ENCODE results near the gene FAM185A.
"Not testable (repeated sequence)": the region's sequence is repeated elsewhere in the genome, so short reads cannot be mapped to it uniquely, and the experiment has no call there.

DNA sequence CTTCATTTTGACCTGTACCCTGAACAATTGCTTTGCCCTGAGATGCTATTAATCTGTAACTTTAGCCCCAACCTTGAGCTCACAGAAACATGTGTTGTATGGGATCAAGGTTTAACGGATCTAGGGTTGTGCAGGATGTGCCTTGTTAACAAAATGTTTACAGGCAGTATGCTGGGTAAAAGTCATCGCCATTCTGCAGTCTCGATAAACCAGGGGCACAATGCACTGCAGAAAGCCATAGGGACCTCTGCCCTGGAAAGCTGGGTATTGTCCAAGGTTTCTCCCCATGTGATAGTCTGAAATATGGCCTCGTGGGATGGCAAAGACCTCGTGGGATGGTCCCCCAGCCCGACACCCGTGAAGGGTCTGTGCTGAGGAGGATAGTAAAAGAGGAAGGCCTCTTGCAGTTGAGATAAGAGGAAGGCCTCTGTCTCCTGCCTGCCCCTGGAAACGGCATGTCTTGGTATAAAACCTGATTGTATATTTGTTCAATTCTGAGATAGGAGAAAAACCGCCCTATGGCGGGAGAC is 89.8 kb downstream of the FAM185A start:
- TF ChIP-seq, protein P1, sequence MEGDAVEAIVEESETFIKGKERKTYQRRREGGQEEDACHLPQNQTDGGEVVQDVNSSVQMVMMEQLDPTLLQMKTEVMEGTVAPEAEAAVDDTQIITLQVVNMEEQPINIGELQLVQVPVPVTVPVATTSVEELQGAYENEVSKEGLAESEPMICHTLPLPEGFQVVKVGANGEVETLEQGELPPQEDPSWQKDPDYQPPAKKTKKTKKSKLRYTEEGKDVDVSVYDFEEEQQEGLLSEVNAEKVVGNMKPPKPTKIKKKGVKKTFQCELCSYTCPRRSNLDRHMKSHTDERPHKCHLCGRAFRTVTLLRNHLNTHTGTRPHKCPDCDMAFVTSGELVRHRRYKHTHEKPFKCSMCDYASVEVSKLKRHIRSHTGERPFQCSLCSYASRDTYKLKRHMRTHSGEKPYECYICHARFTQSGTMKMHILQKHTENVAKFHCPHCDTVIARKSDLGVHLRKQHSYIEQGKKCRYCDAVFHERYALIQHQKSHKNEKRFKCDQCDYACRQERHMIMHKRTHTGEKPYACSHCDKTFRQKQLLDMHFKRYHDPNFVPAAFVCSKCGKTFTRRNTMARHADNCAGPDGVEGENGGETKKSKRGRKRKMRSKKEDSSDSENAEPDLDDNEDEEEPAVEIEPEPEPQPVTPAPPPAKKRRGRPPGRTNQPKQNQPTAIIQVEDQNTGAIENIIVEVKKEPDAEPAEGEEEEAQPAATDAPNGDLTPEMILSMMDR (IDR thresholded peaks at IDR 0.05) = not testable (repeated sequence)
- not testable (repeated sequence) for TF ChIP-seq POLR2AphosphoS5 (IDR thresholded peaks at IDR 0.05; ENCODE audit: low read depth, low read length); REST (IDR thresholded peaks at IDR 0.05; ENCODE audit: insufficient read depth in 1 of 2, low read depth in 2 of 2, low read length in 1 of 2); SIN3A (IDR thresholded peaks at IDR 0.05; ENCODE audit: borderline replicate concordance, insufficient read depth, low read depth, low read length); TCF7L2 (IDR thresholded peaks at IDR 0.05; ENCODE audit: low read depth, low read length)

All from Panc1 (cell line).